ENCODE results near the gene FOXI1. TPM values are rescaled to one million over a fixed set of nuclear protein-coding genes. Genes with fewer than 3 reads are reported as not detected.
"Not testable (repeated sequence)": the region's sequence is repeated elsewhere in the genome, so short reads cannot be mapped to it uniquely, and the experiment has no call there.

Gene FOXI1
- total and polyA plus RNA-seq, 11 donors: not detected

GRCh38 chr5:170092455-170093101 lies 13.1 kb upstream of the FOXI1 start:
- Histone ChIP-seq H3K36me3 (no peaks in the 10 kb centered on the region), H3K4me3 (no peak overlapping the region), H3K4me1 (peaks cover 0 to 25% (median 0%) of the 10 kb centered on the region in 12 donors), H3K9me3 (no peaks in the 10 kb centered on the region), H3K27ac (no peak overlapping the region), H3K27me3 (peaks cover 0 to 9% (median 0%) of the 10 kb centered on the region in 9 donors)
- WGBS, 4 donors: 49 to 62% (median 60%) methylated on average over 5 of the region's 5 CpGs
- ATAC-seq (no peak), DNase-seq (no peak)
- intact Hi-C loops (cut with DNase I): loop anchor here in 1 of 10 donors (10.0 kb wide), 1 partner anchor 322 kb away; no protein-coding TSS in a partner anchor
- no peak for TF ChIP-seq CTCF (IDR thresholded peaks at IDR 0.05)
- no peak for TF ChIP-seq POLR2A (IDR thresholded peaks at IDR 0.05)

GRCh38 chr5:170094329-170094728 lies 11.4 kb upstream of the FOXI1 start:
- not testable (repeated sequence) for H3K4me3 ChIP-seq, H3K36me3 ChIP-seq, H3K27ac ChIP-seq, DNase-seq, H3K9me3 ChIP-seq, ATAC-seq, H3K27me3 ChIP-seq
- peaks cover 0 to 34% (median 0%) of the 10 kb centered on the region in 12 donors for H3K4me1 ChIP-seq
- WGBS, 4 donors: 92 to 96% (median 94%) methylated on average over 10 of the region's 10 CpGs
- intact Hi-C loops (cut with DNase I): loop anchor here in 1 of 10 donors (10.0 kb wide), 1 partner anchor 320 kb away; no protein-coding TSS in a partner anchor

- 29 to 65% (median 45%) methylated on average over 1 of the region's 1 CpG for WGBS, 4 donors
- Histone ChIP-seq H3K4me3 (no peak overlapping the region), H3K27me3 (peaks cover 0 to 9% (median 0%) of the 10 kb centered on the region in 9 donors), H3K4me1 (peaks cover 0 to 34% (median 0%) of the 10 kb centered on the region in 12 donors), H3K9me3 (peaks cover 0 to 9% (median 2%) of the 10 kb centered on the region in 12 donors), H3K36me3 (no peaks in the 10 kb centered on the region), H3K27ac (no peak overlapping the region)
- intact Hi-C loops (cut with DNase I): loop anchor here in 1 of 10 donors (10.0 kb wide), 1 partner anchor 319 kb away; no protein-coding TSS in a partner anchor
- ATAC-seq: peak in 2 of 4 donors; percentile 20 to 25
- TF ChIP-seq CTCF (IDR thresholded peaks at IDR 0.05) (no peak), POLR2A (IDR thresholded peaks at IDR 0.05) (no peak)
- DNase-seq: no peak
Measured at GRCh38 chr5:170095646-170096045, 10.1 kb upstream of the FOXI1 start.

GRCh38 chr5:170097934-170098333 lies 7.8 kb upstream of the FOXI1 start:
- peaks cover 0 to 34% (median 0%) of the 10 kb centered on the region in 12 donors for H3K4me1 ChIP-seq
- ATAC-seq: peak in 1 of 4 donors; percentile 27
- peaks cover 0 to 9% (median 0%) of the 10 kb centered on the region in 9 donors for H3K27me3 ChIP-seq
- H3K27ac ChIP-seq: no peak overlapping the region
- H3K36me3 ChIP-seq: no peaks in the 10 kb centered on the region
- DNase-seq: peak in 1 of 5 donors; percentile 23
- intact Hi-C loops (cut with DNase I): loop anchor here in 1 of 10 donors (10.0 kb wide), 1 partner anchor 317 kb away; no protein-coding TSS in a partner anchor
- peaks cover 0 to 9% (median 2%) of the 10 kb centered on the region in 12 donors for H3K9me3 ChIP-seq
- TF ChIP-seq CTCF (IDR thresholded peaks at IDR 0.05) (no peak), POLR2A (IDR thresholded peaks at IDR 0.05) (no peak)
- H3K4me3 ChIP-seq: no peak overlapping the region
- 57 to 72% (median 61%) methylated on average over 9 of the region's 9 CpGs for WGBS, 4 donors

All from heart left ventricle (tissue), 16 donors.